ENCODE data around the gene KCNMB2. TPM values are rescaled to one million over a fixed set of nuclear protein-coding genes. Genes with fewer than 3 reads are reported as not detected.

Gene KCNMB2
- polyA plus RNA-seq, 2 of the 4 experiments (the other 2 are of a cell fraction): not detected

DNA sequence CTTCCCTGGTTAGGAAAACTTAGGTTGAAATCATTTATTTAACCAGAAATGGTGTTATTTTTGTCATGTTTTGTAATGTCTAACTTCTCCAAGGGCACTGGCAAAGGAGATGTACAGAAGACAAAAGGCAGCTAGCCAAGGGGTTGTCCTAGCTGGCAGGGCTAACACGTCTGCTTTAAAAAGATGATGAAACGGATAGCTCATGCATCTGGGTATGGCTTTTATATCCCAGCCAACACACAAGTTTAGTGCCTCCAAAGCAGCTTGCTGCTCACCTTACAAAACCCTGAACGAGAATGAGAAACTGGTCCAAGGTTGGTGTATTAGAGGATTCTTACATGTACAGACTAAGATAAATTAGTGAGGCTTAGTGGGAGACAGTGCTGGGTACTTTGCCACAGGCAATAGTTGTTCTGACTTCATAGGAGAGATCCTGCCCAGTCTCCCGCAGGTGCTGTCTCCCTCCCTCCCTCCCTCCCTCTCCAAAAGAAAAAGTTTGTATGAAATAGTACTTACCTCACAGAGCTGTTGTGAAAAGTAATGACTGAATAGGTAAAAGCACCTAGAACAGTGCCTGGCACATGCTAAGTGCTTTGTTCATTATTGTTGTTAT lies 47.8 kb downstream of the KCNMB2 start (continued):
- TF ChIP-seq, protein P1, sequence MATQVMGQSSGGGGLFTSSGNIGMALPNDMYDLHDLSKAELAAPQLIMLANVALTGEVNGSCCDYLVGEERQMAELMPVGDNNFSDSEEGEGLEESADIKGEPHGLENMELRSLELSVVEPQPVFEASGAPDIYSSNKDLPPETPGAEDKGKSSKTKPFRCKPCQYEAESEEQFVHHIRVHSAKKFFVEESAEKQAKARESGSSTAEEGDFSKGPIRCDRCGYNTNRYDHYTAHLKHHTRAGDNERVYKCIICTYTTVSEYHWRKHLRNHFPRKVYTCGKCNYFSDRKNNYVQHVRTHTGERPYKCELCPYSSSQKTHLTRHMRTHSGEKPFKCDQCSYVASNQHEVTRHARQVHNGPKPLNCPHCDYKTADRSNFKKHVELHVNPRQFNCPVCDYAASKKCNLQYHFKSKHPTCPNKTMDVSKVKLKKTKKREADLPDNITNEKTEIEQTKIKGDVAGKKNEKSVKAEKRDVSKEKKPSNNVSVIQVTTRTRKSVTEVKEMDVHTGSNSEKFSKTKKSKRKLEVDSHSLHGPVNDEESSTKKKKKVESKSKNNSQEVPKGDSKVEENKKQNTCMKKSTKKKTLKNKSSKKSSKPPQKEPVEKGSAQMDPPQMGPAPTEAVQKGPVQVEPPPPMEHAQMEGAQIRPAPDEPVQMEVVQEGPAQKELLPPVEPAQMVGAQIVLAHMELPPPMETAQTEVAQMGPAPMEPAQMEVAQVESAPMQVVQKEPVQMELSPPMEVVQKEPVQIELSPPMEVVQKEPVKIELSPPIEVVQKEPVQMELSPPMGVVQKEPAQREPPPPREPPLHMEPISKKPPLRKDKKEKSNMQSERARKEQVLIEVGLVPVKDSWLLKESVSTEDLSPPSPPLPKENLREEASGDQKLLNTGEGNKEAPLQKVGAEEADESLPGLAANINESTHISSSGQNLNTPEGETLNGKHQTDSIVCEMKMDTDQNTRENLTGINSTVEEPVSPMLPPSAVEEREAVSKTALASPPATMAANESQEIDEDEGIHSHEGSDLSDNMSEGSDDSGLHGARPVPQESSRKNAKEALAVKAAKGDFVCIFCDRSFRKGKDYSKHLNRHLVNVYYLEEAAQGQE (IDR thresholded peaks at IDR 0.05): no peak
- no peak for TF ChIP-seq EHF (CRISPR knock-in tag; IDR thresholded peaks at IDR 0.05)

DNA sequence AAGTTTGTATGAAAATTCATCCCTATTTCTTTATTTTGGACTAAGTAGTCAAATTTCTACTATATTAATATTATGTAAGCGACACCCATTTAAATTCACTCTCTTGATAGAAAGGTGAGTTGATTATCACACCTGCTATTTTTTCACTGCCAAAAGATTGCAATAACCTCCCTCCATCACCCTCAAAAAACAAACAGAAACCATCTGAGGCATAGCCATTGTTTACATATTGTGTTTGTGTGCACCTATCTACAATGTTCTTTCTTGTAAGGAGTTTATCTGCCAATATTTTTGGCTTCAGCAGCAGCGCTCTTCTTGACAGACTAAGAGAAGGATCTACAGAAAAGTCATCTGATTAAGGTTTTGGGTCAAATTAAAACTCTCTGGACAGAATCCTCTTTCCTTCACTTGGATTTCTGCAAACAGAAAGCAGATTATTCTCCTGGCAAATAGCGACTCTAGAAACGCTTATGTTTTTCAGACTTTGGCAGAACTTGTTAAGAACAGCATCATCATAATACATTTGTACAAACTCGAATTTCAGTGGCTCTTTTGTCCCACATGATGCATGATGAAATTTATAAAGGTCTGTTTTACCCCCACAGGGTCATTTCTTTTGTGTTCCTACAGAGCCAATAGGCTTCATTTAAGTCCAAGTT lies 48.6 kb downstream of the KCNMB2 start:
- ChIA-PET CTCF (no interaction called here), POLR2A (no interaction called here)
- Histone ChIP-seq H3K4me1 (no peaks in the 10 kb centered on the region), H3K9me3 (no peaks in the 10 kb centered on the region), H3K27ac (no peak overlapping the region), H3K4me3 (no peak overlapping the region), H3K4me2 (no peak overlapping the region)
- TF ChIP-seq FOSB (CRISPR knock-in tag; IDR thresholded peaks at IDR 0.05) (no peak), FOXS1 (CRISPR knock-in tag; IDR thresholded peaks at IDR 0.05) (no peak), MYC (IDR thresholded peaks at IDR 0.05; ENCODE audit: borderline replicate concordance, low read length) (no peak), ESRRA (IDR thresholded peaks at IDR 0.05; ENCODE audit: borderline replicate concordance, low read length) (no peak), FOSL2 (IDR thresholded peaks at IDR 0.05) (no peak), FOSL2 (CRISPR knock-in tag; IDR thresholded peaks at IDR 0.05) (no peak), POLR2A (IDR thresholded peaks at IDR 0.05; ENCODE audit: low read length) (no peak), KDM1A (IDR thresholded peaks at IDR 0.05; ENCODE audit: low read depth) (no peak), HDAC2 (IDR thresholded peaks at IDR 0.05) (no peak), ZFP36 (IDR thresholded peaks at IDR 0.05; ENCODE audit: borderline replicate concordance, partially characterized antibody) (no peak), ZSCAN20 (CRISPR knock-in tag; IDR thresholded peaks at IDR 0.05) (no peak), MAZ (IDR thresholded peaks at IDR 0.05; ENCODE audit: borderline replicate concordance, low read depth, low read length) (no peak)
- TF ChIP-seq, protein P1 (IDR thresholded peaks at IDR 0.05): no peak
- TF ChIP-seq, protein P2, sequence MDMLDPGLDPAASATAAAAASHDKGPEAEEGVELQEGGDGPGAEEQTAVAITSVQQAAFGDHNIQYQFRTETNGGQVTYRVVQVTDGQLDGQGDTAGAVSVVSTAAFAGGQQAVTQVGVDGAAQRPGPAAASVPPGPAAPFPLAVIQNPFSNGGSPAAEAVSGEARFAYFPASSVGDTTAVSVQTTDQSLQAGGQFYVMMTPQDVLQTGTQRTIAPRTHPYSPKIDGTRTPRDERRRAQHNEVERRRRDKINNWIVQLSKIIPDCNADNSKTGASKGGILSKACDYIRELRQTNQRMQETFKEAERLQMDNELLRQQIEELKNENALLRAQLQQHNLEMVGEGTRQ (IDR thresholded peaks at IDR 0.05): no peak
- TF ChIP-seq, protein P3, sequence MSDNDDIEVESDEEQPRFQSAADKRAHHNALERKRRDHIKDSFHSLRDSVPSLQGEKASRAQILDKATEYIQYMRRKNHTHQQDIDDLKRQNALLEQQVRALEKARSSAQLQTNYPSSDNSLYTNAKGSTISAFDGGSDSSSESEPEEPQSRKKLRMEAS (IDR thresholded peaks at IDR 0.05): no peak
- TF ChIP-seq, protein P4, sequence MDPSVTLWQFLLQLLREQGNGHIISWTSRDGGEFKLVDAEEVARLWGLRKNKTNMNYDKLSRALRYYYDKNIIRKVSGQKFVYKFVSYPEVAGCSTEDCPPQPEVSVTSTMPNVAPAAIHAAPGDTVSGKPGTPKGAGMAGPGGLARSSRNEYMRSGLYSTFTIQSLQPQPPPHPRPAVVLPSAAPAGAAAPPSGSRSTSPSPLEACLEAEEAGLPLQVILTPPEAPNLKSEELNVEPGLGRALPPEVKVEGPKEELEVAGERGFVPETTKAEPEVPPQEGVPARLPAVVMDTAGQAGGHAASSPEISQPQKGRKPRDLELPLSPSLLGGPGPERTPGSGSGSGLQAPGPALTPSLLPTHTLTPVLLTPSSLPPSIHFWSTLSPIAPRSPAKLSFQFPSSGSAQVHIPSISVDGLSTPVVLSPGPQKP (IDR thresholded peaks at IDR 0.05; ENCODE audit: low read depth, low read length): no peak
- DNase-seq (ENCODE audit: low read depth in 1 of 2, low spot score in 1 of 2) (no peak), FAIRE-seq (no peak), ATAC-seq (no peak)
- WGBS (ENCODE audit: missing lambda C conversion rate): 41% methylated on average over 5 of the region's 5 CpGs

Data from A549 (cell line).